Mesendoderm (in vitro differentiated cells): ENCODE measurements around the gene PPP1R16B.
"Not testable (repeated sequence)": the region's sequence is repeated elsewhere in the genome, so short reads cannot be mapped to it uniquely, and the experiment has no call there.

Source experiments
- DNase-seq: peaks from one replicate; pipeline ENCODE4 v3.0.0; 2013
- H2AK5ac ChIP-seq: 2 replicates; pipeline ENCODE4 v1.6.1; 2013; ENCODE audit warnings: low read length, inconsistent platforms
- H2BK120ac ChIP-seq: 2 replicates; pipeline ENCODE4 v1.6.1; 2013; ENCODE audit warnings: low read depth, mild to moderate bottlenecking, low read length, moderate library complexity, mixed read lengths
- H2BK15ac ChIP-seq: replicated peaks from 2 replicates; pipeline ENCODE4 v1.6.1; 2013; ENCODE audit warnings: low read depth, mild to moderate bottlenecking, moderate library complexity
- H2BK5ac ChIP-seq: 2 replicates; pipeline ENCODE4 v1.6.1; 2013; ENCODE audit warnings: low read length, inconsistent platforms
- H3K18ac ChIP-seq: 2 replicates; pipeline ENCODE4 v1.6.1; 2013; ENCODE audit warnings: mild to moderate bottlenecking, low read length, mixed read lengths
- H3K23ac ChIP-seq: one replicate; pipeline ENCODE4 v1.6.1; 2013; ENCODE audit warnings: low read length
- H3K27ac ChIP-seq: 2 replicates; pipeline ENCODE4 v1.5.1; 2013; ENCODE audit warnings: low read depth, mild to moderate bottlenecking, inconsistent platforms, low read length, moderate library complexity
- H3K27me3 ChIP-seq: 2 replicates; pipeline ENCODE4 v1.6.1; 2013; ENCODE audit warnings: low read length, control low read depth, mild to moderate bottlenecking, inconsistent platforms; ENCODE audit not compliant: insufficient read depth, poor library complexity
- H3K36me3 ChIP-seq: 2 replicates; pipeline ENCODE4 v1.6.1; 2013; ENCODE audit warnings: low read length, inconsistent platforms; ENCODE audit not compliant: control insufficient read depth, insufficient read depth
- H3K4ac ChIP-seq: one replicate; pipeline ENCODE4 v1.6.1; 2013; ENCODE audit warnings: low read depth, mild to moderate bottlenecking, low read length, moderate library complexity
- H3K4me1 ChIP-seq: 2 replicates; pipeline ENCODE4 v1.6.1; 2013; ENCODE audit warnings: low read depth, low read length, inconsistent platforms; ENCODE audit not compliant: control insufficient read depth
- H3K4me2 ChIP-seq: 2 replicates; pipeline ENCODE4 v1.6.1; 2013; ENCODE audit warnings: low read length
- H3K4me3 ChIP-seq: 2 replicates; pipeline ENCODE4 v1.5.1; 2013; ENCODE audit warnings: mild to moderate bottlenecking, low read length
- H3K56ac ChIP-seq: one replicate; pipeline ENCODE4 v1.6.1; 2013; ENCODE audit warnings: low read length
- H3K79me1 ChIP-seq: 2 replicates; pipeline ENCODE4 v1.6.1; 2013; ENCODE audit warnings: low read length, inconsistent platforms
- H3K79me2 ChIP-seq: 2 replicates; pipeline ENCODE4 v1.6.1; 2013; ENCODE audit warnings: mild to moderate bottlenecking, low read length; ENCODE audit not compliant: control insufficient read depth, insufficient read depth
- H3K9ac ChIP-seq: 2 replicates; pipeline ENCODE4 v1.6.1; 2013; ENCODE audit warnings: low read length, inconsistent platforms
- H4K5ac ChIP-seq: one replicate; pipeline ENCODE4 v1.6.1; 2013; ENCODE audit warnings: low read length
- H4K8ac ChIP-seq: one replicate; pipeline ENCODE4 v1.6.1; 2013; ENCODE audit warnings: low read depth, mild to moderate bottlenecking, control low read depth, low read length, moderate library complexity
- WGBS: extraction: QIAGEN DNeasy Blood & Tissue Kit; methylation state at CpG from one replicate; pipeline ENCODE4 v1.1.7; 2013; ENCODE audit warnings: low lambda C conversion rate, missing lambda C conversion rate; ENCODE audit not compliant: insufficient coverage; ENCODE audit errors: extremely low coverage; 5-methylcytosine and 5-hydroxymethylcytosine counted together

PPP1R16B gene

DNA sequence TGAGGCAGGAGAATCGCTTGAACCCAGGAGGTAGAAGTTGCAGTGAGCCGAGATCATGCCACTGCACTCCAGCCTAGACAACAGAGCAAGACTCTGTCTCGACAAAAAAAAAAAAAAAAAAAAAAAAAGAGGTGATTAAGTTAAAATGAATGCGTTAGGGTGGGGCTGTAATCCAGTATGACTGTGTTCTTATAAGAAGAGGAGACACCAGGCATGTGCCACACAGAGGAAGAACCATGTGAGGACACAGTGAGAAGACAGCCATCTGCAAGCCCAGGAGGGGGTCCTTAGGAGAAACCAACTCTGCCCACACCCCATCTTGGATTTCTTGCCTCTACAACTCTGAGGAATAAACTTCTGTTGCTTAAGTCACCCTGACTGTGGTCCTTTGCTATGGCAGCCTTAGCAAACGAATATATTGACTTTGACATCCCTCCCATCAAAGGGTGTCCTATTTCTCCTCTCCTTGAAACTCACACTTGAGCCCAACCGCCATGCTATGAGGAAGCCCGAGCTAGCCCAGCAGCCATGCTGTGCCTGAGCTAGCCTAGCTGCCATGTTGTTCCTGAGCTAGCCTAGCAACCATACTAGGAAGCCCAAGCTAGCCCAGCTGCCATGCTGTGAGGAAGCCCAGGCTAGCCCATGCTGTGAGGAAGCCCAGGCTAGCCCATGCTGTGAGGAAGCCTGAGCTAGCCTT lies 15.8 kb upstream of the PPP1R16B start:
- Histone ChIP-seq H2BK120ac (no peak overlapping the region), H2BK15ac (no peak overlapping the region), H3K23ac (no peak overlapping the region), H3K18ac (no peak overlapping the region), H4K8ac (no peak overlapping the region), H3K4me2 (no peak overlapping the region), H2AK5ac (no peak overlapping the region), H3K56ac (no peak overlapping the region), H3K27ac (no peak overlapping the region), H3K79me1 (no peaks in the 10 kb centered on the region), H3K36me3 (no peaks in the 10 kb centered on the region), H3K27me3 (no peaks in the 10 kb centered on the region), H3K79me2 (no peaks in the 10 kb centered on the region), H2BK5ac (no peak overlapping the region), H4K5ac (no peak overlapping the region), H3K4me1 (no peaks in the 10 kb centered on the region), H3K4me3 (no peak overlapping the region), H3K9ac (no peak overlapping the region), H3K4ac (no peak overlapping the region)
- peak; percentile 53 for DNase-seq
- no CpG with 5 or more reads among the region's 7 CpGs for WGBS

DNA sequence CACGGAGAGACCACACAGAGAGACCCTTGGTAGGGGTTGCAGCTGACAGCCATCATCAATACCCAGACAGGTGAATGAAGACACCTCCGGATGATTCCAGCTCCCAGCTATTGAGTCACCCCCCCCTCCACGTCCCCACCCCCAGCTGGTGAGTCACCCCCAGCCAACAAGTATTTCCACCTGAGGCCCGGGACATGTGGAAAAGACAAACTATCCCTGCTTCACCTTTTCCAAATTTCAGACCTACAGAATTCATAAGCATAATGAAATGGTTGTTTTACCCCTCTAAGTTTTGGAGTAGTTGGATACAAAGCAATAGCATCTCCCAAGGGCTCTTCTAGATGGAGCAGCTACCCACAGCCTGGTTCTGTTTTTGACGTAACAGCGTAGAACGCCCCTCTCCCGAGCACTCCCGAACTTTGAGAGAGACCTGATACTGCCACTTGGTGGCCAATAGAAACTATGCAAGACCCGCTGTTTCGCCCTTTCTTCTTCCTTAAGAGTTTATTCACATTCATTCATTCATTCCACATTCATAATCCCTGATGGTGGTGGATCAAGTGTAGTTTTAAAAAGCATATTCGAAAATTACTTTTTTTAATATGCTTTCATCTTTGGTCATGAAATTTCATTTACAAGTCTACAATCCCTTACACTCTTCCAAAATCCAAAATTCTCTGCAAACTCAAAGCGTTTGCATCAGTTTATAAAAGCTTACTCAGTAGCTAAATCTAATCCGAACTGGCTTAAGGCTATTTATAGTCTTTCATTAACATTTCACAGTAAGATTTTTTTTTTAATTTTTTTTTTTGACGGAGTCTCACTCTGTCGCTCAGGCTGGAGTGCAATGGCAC lies 15.1 kb upstream of the PPP1R16B start:
- 100% methylated on average over 1 of the region's 16 CpGs for WGBS

DNA sequence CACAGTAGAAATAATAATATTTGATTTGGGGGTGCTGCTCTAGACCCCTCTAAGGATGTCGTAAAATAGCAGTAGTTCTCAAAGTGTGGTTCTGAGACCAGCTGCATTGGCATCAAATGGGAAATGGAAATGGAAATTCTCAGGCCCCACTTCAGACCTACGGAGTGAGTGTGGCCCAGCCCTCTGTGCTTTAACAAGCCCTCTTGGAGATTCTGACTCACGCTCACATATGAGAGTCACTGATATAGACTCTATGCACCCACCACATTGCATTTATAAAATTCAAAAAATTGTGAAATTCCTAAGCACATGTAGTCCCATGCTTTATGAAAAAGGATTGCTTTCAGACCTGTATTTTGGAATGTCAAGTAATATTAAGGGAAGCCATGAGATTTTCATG lies 14.2 kb upstream of the PPP1R16B start:
- H3K4me1 ChIP-seq, result no peaks in the 10 kb centered on the region
- no peak overlapping the region for H3K9ac ChIP-seq
- H4K5ac ChIP-seq, result no peak overlapping the region
- H3K4ac ChIP-seq, result no peak overlapping the region
- no peak overlapping the region for H3K27ac ChIP-seq
- no peaks in the 10 kb centered on the region for H3K79me2 ChIP-seq
- no peak overlapping the region for H3K23ac ChIP-seq
- DNase-seq, result no peak
- no peak overlapping the region for H2AK5ac ChIP-seq
- no peak overlapping the region for H2BK15ac ChIP-seq
- no peaks in the 10 kb centered on the region for H3K27me3 ChIP-seq
- no peak overlapping the region for H2BK120ac ChIP-seq
- H3K4me2 ChIP-seq, result no peak overlapping the region
- no peaks in the 10 kb centered on the region for H3K79me1 ChIP-seq
- no peak overlapping the region for H3K56ac ChIP-seq
- no peaks in the 10 kb centered on the region for H3K36me3 ChIP-seq
- H3K18ac ChIP-seq, result no peak overlapping the region
- no peak overlapping the region for H4K8ac ChIP-seq
- H2BK5ac ChIP-seq, result no peak overlapping the region
- no peak overlapping the region for H3K4me3 ChIP-seq
- WGBS, result no CpG with 5 or more reads among the region's 3 CpGs

More for the DNA sequence above, 15.1 kb upstream of the PPP1R16B start:
- no peak overlapping the region for H2BK15ac ChIP-seq
- H3K4ac ChIP-seq, result no peak overlapping the region
- no peaks in the 10 kb centered on the region for H3K79me1 ChIP-seq
- H2BK120ac ChIP-seq, result no peak overlapping the region
- no peak overlapping the region for H4K8ac ChIP-seq
- no peaks in the 10 kb centered on the region for H3K36me3 ChIP-seq
- no peak overlapping the region for H3K18ac ChIP-seq
- H3K79me2 ChIP-seq, result no peaks in the 10 kb centered on the region
- H3K27ac ChIP-seq, result no peak overlapping the region
- no peak overlapping the region for H3K23ac ChIP-seq
- H3K4me2 ChIP-seq, result no peak overlapping the region
- no peak overlapping the region for H3K56ac ChIP-seq
- peak; percentile 85 for DNase-seq
- no peak overlapping the region for H3K4me3 ChIP-seq
- no peak overlapping the region for H4K5ac ChIP-seq
- H3K4me1 ChIP-seq, result no peaks in the 10 kb centered on the region
- H3K27me3 ChIP-seq, result no peaks in the 10 kb centered on the region
- H3K9ac ChIP-seq, result no peak overlapping the region
- H2BK5ac ChIP-seq, result no peak overlapping the region
- H2AK5ac ChIP-seq, result no peak overlapping the region

DNA sequence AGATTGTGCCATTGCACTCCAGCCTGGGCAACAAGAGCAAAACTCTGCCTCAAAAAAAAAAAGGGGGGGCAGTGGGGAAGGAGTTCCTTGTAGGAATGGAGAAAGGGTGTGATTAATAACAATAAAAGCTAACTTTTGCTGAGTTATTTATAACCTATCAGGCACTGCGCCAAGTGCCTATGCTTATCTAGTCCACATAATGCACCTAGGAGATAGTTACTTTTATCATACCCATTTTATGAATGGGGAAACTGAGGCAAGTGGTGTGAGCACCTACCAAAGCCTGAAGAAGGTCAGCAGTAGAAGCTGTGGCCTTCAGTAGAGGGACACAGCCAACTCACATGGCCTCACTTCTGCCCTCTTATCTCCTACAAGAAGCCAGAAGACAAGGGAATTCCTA lies 13.6 kb upstream of the PPP1R16B start:
- no peak overlapping the region for H3K18ac ChIP-seq
- H3K4me1 ChIP-seq, result no peaks in the 10 kb centered on the region
- WGBS, result no CpG with 5 or more reads among the region's 1 CpG
- no peaks in the 10 kb centered on the region for H3K79me2 ChIP-seq
- no peak overlapping the region for H3K9ac ChIP-seq
- H3K56ac ChIP-seq, result no peak overlapping the region
- no peak overlapping the region for H2AK5ac ChIP-seq
- no peaks in the 10 kb centered on the region for H3K27me3 ChIP-seq
- DNase-seq, result no peak
- H3K4me3 ChIP-seq, result no peak overlapping the region
- no peak overlapping the region for H2BK5ac ChIP-seq
- no peaks in the 10 kb centered on the region for H3K36me3 ChIP-seq
- H3K4ac ChIP-seq, result no peak overlapping the region
- no peak overlapping the region for H2BK15ac ChIP-seq
- no peak overlapping the region for H2BK120ac ChIP-seq
- H3K27ac ChIP-seq, result no peak overlapping the region
- no peak overlapping the region for H3K4me2 ChIP-seq
- H3K23ac ChIP-seq, result no peak overlapping the region
- H3K79me1 ChIP-seq, result no peaks in the 10 kb centered on the region
- no peak overlapping the region for H4K5ac ChIP-seq
- H4K8ac ChIP-seq, result no peak overlapping the region

DNA sequence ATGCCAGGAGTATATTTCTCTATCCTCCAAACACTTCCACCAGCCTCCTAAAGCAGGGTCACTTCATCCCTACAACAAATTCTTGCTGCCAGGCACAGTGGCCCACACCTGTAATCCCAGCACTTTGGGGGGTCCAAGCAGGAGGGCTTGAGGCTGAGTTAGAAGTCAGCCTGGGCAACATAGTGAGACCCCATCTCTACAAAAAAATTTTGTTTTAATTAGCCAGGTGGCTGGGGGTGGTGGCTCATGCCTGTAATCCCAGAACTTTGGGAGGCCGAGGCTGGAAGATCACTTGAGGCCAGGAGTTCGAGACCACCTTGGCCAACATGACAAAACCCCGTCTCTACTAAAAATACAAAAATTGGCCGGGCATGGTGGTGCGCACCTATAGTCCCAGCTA lies 11.4 kb upstream of the PPP1R16B start:
- not testable (repeated sequence) for H3K4me2 ChIP-seq, H3K4me1 ChIP-seq, H2BK120ac ChIP-seq, H3K27ac ChIP-seq, H2AK5ac ChIP-seq, H3K23ac ChIP-seq, H4K8ac ChIP-seq, H3K4me3 ChIP-seq, H3K36me3 ChIP-seq, H3K18ac ChIP-seq, H3K9ac ChIP-seq, H3K56ac ChIP-seq, H2BK15ac ChIP-seq, H2BK5ac ChIP-seq, H4K5ac ChIP-seq, DNase-seq, H3K79me1 ChIP-seq, H3K27me3 ChIP-seq, H3K79me2 ChIP-seq, H3K4ac ChIP-seq
- WGBS, result no CpG with 5 or more reads among the region's 5 CpGs
